DMS79 treated with DMSO at 0.1 percent for 48 hours (cell line): ENCODE data around the gene RAP1B.

Experiments
- DNase-seq: peaks from one replicate; lab custom pipeline; 2025; lab: John Stamatoyannopoulos, UW

RAP1B gene

DNA sequence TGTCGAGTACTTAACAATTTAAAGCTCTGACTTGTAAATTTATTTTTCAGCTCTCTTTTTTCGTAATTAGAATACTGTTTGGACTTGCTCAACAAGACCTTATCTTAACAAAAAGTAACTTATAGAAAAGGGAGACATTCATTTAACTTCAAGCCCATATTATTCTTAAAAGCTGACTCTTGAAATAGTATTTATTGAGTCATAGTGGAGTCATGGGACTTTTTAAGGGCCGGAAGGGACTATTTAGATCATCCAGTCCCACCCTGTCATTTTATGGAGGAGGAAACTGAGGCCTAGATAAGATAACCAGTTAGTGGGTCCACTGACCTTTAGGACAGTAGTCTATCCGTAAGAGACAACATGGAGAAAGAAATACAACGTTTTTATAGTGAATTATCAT, 1.5 kb downstream of the RAP1B start:
- no peak for DNase-seq

DNA sequence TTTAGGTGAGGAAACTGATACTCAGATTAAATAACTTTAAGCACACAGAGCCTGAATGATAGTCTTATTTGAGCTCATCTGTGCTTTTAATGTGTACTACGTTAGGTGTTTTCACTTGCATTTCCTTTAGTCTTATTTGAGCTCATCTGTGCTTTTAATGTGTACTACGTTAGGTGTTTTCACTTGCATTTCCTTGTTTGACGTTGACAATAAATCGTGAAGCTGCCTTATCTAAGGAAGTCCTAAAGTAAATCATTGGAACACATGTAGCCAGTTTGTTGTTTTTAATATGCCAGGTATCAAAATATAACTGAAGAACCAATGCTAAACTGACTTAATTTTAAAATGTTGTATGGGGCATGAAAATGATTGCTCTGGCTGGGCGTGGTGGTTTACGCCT, 2.0 kb downstream of the RAP1B start:
- no peak for DNase-seq

DNA sequence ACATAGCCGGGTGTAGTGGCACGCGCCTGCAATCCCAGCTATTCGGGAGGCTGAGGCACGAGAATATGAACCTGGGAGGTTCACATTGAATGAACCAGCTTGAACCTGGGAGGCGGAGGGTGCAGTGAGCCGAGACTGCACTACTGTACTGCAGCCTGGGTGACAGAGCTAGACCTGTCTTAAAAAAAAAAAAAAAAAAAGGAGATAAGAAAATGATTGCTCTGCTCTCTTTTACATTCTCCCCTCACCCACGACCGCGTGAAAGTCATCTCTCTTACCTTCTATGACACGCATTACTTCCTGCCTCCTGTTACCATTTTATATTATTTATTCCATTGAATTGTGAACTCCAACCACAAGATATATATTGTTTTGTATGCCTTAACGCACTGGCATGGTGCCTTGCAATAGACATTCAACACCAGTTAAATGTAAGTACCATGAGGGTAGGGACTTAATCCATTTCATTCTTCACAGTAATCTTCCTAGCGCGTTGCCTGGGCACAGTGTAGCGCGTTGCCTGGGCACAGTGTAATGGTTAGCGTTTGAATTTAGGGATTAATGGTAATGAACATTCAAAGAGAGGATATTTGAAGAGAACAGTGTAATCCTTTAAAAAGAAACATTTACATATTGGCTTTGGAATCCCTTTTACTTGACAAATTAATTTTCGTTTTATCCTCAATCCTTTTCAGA, 2.7 kb downstream of the RAP1B start:
- DNase-seq: no peak

DNA sequence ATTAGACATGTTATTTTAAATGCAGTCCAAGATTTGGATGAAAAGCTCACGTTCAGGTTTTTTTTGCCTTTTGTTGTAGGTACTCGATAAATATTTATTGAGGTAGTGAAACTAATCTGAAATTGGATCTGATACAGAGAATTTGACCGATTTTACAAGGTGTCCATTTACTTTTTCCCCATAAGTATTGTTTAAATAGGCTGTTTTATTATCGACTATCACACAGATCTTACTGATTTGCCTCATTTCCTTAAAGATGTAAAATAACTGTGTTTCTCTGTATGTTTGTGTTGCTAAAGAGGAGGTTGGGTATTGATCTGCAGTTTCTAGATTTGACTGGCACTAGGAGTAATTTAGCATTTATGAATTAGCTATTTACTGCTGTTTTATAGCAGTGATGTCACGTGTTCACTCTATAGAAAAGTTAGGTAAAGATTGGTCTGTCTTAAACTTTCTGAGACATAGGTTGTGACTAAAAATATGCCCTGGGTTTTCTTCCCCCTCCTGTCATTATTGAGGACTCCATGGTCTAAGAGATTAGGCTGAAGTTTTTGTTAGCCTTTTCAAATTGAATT, 3.5 kb downstream of the RAP1B start:
- DNase-seq: no peak

DNA sequence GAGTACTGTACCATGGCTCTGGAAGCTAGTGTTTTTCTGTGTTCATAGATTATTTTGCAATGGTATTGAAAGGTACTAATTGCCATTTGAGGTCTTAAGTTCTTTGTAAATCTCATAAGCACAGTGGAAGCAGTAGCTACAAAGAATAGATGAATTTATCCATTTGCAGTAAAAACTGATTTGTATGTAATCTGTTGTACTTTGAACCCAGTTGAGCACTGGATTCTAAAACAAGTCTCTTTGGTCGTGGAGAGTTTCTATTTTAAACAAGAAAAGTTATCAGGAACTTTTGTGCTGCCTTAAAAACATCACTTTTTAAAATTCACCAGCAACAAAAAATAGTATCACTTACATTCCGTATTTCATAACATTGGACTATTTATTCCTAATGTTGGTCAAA, 4.1 kb downstream of the RAP1B start:
- DNase-seq: no peak

DNA sequence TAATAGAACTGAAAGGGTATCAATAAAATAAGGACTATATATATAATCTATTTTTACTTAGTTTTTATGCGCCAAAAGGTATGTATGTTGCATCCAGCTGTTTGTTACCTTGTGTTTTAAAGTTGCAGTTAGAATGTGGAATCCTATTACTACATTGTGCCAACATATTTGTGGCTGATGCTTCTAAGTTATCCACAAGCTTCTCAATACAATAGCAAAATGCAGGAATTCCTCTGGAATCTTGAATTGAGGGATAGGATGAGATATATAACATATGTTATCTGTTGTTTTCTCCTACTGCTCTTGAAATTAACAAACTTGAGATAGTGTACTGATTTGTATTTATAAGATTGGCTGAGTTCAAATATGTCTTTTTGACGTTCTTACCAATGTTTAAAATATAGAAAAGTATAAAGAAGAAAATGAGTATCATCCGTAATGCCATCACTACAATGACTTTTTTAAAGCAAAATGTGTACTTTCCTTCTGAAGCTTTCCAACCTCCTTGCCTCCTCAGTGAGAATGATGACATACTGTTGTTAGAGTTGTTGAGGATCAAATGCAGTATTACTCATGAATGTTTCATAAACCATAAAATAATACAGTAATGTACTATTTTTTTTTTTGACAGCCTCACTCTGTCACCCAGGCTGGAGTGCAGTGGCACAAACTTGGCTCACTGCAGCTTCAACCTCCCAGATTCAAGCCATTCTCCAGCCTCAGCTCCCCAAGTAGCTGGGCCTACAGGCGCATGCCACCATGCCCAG, 6.6 kb downstream of the RAP1B start:
- DNase-seq: no peak

DNA sequence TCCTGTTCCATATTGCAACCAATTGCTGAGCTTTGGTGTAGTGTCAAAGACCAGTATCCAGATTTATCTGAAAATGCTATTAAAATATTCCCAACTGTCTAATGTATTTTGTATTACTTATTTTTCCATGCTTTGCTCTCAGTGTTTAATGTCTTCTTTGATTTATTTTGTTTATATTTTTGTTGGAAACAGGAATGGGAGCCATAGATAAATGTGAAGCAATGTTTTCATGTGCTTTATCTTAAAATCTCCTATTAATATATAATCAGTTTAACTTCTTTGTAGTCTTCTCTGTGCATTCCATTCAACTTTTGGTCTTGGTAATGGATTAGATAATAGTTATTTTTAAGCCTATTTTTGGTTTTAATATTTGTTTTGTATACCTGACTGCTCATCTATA, 8.8 kb downstream of the RAP1B start:
- DNase-seq: no peak

DNA sequence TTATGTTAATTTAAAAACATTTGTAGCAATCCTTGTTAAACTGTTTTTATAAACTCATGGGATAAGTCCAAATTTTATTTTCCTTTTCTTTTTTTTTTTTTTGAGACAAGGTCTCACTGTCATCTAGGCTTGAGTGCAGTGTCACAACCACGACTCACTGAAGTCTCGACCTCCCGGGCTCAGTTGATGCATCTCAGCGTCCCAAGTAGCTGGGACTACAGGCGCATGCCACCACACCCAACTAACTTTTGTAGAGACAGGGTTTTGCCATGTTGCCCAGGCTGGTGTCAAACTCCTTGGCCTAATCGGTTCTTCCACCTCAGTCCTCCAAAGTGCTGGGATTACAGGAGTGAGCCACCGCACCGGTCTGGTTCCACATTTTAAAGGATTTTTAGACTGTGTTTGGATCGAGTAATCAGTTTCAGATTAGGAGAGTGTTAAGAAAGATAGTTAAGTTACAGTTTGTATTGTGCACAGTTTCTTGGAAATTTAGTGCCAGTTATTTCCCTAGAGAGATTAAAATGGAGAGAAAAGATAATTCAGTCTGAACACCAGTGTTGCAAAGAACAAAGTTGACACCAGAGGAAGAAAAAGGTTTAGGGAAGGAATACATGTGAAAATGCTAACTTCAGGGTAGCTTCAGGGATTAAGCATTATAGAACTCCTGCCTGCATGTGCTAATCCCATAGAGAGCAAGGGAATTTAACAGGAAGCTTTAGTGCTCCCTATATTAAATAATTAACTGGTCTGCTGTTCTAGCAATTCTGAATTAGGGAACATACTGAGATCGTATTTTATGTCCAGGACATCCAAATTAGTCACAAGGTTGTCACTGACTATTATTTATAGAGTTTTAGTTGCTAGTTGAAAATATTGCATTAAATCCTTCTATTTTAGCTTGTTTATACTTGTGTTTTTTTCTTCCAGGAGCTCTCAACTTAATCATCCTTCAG, 10.1 kb downstream of the RAP1B start:
- no peak for DNase-seq

DNA sequence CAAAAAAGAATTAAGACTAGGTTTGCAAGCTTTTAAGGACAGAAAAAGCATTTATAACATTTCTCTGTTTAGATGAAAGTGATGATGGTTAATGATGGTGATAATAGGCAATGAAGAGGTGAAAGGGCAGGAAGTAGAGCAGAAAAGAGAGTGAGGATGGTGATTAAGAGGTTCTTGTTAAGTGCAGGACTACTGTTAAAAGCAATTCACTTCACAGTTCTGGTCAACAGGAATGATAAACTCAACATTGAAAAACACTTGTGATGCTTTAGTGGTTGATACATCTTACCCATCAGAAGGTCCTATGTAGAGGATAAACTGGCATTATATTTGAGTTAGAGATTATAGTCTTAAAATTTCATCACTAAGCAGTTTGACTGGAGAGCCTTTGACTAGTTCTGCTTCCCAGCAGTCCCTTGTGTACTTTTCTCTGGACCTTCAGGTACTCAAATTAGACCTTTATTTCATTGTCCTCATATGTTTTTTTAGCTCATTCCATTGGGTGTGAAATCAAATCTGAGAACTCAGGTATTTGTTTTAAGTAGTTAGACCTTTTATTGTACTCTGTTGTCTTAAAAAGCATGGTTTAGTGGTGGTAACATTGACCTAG, 10.9 kb downstream of the RAP1B start:
- no peak for DNase-seq

DNA sequence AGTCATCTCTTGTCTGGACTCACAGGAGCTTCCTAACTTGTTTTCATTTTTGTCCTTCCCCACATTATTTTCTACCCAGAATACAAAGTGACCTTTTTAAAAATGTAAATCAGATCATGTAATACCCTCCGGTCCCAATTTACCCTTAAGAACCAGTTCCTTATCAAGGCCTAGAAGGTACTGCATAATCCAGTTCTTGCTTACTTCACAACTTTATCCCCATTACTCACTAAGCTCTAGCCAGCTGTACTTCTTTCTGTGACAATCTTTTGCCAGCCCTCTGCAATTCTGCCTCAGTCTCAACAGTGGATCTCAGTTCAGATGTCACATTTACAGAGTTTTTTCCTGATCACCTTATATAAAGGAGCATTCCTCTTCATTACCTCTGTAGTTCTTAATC, 11.6 kb downstream of the RAP1B start:
- no peak for DNase-seq

DNA sequence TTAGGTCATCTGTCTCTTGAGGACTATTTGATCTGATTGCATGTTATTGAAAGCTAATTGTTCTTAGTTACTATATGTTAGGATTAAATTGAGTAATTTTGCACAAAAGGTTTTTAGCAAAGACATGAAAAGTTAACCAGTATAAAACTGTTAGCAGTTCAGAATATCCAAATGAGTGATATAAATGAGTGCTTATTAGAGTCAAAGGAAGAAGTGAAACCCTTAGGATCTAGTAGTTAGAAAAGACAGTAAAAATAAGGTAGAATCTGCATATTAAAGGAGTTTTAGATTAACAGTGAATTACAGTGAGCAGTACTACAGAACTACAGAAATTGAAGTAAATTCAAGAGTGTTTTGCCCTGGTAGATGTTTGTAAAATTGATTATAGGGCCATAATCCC, 12.4 kb downstream of the RAP1B start:
- DNase-seq: no peak

DNA sequence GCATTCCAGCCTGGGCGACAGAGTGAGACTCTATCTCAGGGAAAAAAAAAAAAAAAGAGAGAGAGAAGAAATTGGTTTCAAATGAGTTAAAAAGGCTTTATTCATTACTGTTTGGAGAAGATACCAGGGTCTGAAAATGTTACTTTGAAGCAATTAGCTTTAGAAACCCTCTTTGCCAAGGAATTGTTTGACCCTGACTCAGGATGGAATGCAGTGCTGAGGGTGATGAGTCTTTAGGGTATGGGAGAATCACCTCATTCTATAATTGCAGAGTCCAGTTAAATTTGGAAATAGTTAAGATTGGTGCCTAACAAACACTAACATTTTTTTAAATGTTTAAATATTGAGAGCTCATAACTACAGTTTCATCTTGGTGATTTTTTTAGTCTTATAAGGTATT, 13.3 kb downstream of the RAP1B start:
- no peak for DNase-seq

DNA sequence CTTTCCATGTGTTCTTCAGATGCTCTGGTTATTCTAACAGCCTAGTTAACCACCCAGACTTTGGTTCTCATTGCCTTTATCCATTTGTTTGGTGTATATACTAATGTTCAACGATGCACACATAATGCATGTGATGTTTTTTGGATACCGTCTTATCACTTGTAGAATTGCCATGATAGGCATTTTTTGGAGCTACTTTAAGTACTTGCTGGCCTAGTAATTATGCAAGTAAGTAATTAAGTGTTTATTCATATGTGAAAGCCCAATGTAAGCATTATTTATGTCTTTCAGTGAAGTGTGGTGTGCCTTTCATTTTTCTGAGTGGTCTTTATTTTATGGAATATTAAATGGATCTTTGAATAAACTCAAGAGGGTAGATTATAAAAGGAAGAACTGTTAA, 14.2 kb downstream of the RAP1B start:
- DNase-seq: no peak

DNA sequence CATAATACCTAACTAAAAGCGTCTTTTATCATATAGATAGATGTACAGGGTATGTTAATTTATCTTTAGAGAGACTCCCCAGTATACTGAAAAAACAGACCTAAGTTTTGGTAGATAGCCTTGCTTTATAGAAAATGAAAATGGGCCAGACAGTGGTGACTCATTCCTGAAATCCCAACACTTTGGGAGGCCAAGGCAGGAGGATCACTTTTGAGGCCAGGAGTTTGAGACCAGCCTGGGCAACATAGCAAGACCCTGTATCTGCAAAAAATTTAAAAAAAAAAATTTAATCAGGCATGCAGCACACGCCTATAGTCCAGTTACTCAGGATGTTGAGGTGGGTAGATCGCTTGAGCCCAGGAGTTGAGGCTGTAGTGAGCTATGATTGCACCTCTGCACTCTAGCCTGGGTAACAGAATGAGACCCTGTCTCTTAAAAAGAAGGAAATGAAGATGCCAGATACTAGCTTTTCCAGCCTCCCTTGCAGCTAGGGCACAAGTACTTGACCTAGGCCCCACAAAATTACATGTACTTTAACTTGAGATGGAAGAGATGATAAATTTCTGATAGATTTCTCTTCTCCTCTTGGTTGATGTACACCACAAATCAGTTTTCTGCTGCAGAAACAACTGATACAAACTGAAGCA, 17.1 kb downstream of the RAP1B start:
- no peak for DNase-seq

DNA sequence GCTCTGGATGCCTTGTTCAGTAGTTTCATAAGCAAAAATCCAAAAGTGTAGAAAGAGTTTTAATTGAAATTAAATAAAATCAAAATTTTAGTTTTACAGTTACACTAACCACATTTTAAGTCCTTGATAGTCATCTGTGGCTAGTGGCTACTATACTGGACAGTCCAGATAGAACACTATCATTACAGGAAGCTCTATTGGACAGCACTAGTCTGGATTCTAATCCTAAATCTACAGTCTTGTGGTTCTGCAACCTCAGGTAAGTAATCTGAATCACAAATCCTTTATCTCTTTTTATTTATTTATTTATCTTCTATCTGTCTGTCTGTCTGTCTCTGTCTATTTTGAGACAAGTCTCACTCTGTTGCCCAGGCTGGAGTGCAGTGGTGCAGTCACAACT, 18.0 kb downstream of the RAP1B start:
- DNase-seq: no peak

DNA sequence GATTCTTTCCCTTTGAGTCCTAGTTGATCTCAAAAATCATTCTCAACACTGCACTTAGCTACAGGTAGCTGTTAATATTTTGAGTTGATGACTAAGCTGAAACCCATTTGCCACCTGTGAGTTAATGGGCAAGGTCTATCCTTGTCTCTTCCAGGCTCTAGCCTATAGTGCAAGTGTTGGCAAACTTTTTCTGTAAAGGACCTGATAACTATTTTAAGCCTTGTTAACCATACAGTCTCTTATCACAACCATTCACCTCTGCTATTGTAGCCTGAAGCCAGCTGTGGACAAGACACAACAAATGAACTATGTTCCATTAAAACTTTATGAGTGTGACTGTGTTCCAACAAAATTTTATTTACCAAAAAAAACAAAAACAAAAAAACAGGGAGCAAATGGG, 19.4 kb downstream of the RAP1B start:
- no peak for DNase-seq

DNA sequence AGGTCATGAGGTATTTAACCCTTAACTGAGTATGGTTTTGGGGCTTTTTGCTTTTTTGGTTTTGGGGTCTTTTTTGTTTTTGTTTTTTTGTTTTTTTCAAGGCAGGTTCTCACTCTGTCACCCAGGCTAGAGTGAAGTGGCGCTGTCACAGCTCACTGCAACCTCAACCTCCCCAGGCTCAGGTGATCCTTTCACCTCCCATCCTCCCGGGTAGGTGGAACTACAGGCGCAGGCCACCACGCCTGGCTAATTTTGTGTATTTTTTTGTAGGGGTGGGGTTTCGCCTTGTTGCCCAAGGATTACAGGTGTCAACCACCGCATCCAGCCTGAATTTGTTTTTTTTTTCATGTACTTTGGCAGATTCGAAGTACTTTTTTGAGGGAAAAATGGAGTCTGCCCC, 19.9 kb downstream of the RAP1B start:
- DNase-seq: no peak

DNA sequence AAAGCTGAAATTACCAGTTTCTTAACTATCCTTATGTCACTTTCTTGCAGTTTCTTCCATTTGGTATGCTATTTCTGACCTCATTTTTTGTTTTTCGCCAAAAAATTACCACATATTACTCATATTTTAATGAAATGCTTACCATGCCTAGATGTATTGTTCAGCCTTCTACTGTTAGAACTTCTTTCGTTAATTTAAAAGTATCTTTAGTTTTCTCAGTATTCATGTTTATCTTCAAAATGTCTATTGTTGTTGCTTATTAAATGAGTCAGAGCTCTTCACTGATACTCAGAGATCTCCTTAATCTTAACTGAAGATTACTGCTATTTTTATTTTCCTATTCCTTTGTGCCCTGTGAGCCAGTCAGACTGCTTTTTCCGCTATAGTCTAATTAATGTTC, 20.5 kb downstream of the RAP1B start:
- DNase-seq: no peak

DNA sequence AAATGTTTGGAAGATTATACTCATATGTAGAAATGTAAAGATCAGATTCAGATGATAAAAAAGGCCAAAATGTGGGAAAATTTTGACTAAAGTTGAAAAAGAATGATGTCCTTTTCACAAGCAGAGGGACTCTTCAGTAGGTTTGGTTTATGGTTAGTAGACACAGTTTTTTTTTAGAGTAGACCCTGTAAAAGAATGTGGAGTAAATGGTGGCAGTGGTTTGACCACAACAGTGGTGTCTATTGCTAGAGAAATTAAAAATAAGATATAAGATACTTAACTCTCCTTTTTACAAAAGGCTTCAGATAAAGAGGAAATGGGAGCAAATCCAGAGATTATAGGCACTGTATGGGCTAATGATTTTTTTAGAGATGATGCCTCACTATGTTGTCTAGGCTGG, 21.8 kb downstream of the RAP1B start:
- DNase-seq: no peak

DNA sequence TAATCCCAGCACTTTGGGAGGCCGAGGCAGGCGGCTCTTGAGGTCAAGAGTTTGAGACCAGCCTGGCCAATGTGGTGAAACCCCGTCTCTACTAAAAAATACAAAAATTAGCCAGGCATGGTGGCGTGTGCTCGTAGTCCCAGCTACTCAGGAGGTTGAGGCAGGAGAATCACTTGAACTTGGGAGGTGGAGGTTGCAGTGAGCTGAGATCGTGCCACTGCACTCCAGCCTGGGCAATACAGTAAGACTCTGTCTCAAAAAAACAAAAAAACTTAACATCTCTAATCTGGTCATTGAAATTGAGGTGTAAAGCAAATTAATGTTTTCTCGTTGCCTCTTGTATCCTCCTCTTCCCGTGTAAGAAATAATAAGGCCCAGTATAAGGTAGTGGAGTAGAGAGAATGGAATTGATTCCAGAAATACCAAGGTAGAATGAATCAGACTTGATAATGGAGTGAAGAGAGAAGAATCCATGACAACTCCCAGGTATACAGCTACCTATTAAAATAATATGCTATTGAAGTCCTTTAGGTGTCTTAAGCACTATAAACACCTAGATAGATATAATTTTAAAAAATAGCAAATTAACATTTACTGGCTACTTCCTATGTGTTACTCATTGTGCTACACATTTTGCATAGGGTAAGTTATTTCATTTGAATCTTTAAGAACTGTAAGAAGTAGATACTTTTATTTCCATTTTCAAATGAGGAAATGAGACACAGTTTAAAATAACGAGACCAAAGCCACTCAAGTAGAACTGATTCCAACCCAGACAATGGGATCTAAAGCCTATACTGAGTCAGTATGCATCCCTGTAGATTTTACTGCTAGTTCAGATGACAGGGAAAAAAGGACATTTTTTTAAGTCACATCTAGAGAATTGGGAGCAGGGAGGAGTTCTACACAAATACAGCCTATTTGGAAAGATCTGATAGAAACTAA, 23.2 kb downstream of the RAP1B start:
- no peak for DNase-seq
